K562 (cell line): ENCODE results near the gene PSMD8. TPM values are rescaled to one million over a fixed set of nuclear protein-coding genes. Genes with fewer than 3 reads are reported as not detected.
A peak's percentile ranks its signal among the peaks of the same experiment; 100 is the strongest.

Source experiments
- ATAC-seq: fragments of 200-7000 bp; cut with Tn5 transposase; 3 replicates; pipeline ENCODE4 v1.9.1; 2020; ENCODE audit warnings: moderate library complexity
- BruUV-seq: library from RNA; stranded (reverse); fragments of 400-500 nt; replicated peaks from 2 replicates; lab custom pipeline; 2021; lab: Mats Ljungman, UMichigan
- CTCF ChIA-PET: fragments of 300-600 bp; formaldehyde crosslinking; extraction: SDS; loops from one replicate; lab custom pipeline; 2021; ENCODE audit warnings: low intra/inter-chr PET ratio; lab: Yijun Ruan, JAX
- POLR2A ChIA-PET: fragments of 300-600, 350-650 bp; sonication (Branson Sonifier 250); formaldehyde crosslinking; extraction: SDS; loops from one replicate; lab custom pipeline; 2021; ENCODE audit warnings: antibody characterized with exemption, inconsistent platforms; lab: Yijun Ruan, JAX
- DNase-seq, 4 experiments: peaks; one replicate each; pipeline versions ENCODE4 v3.0.0 to v3.0.0-alpha.2; 2011 to 2018; ENCODE audit warnings: low spot score in 3 of 4, mixed read lengths in 3 of 4; ENCODE audit errors: extremely low read depth in 1 of 4
- FAIRE-seq: peaks from 2 replicates; lab custom pipeline; 2011; peaks lifted over from hg19 to GRCh38; lab: Jason Lieb, UNC
- H2AFZ ChIP-seq: 2 replicates; pipeline ENCODE4 v1.6.0; 2011; ENCODE audit warnings: low read depth, low read length, control low read depth, inconsistent platforms
- H3K27ac ChIP-seq: fragments of 200-600 bp; 3 replicates; pipeline ENCODE4 v1.8.0; 2011; ENCODE audit warnings: low read depth, mild to moderate bottlenecking, control low read depth, inconsistent platforms, low read length, moderate library complexity, mixed read lengths; ENCODE audit errors: extremely low read depth
- H3K27me3 ChIP-seq, 2 experiments: fragments of 300-600 bp in 1 of 2; 2 replicates in 1 of 2; 3 replicates in 1 of 2; pipeline versions ENCODE4 v1.6.0 to v1.8.0; 2011; ENCODE audit warnings: inconsistent platforms in 2 of 2, low read length in 2 of 2, mild to moderate bottlenecking in 1 of 2, mixed read lengths in 1 of 2, moderate library complexity in 1 of 2; ENCODE audit not compliant: control insufficient read depth in 2 of 2, insufficient read depth in 2 of 2
- H3K36me3 ChIP-seq: fragments of 300-600 bp; 3 replicates; pipeline ENCODE4 v1.8.0; 2011; ENCODE audit warnings: mild to moderate bottlenecking, low read length, inconsistent platforms; ENCODE audit not compliant: control insufficient read depth, insufficient read depth
- H3K4me1 ChIP-seq, 2 experiments: fragments of 200-600 bp in 1 of 2; replicated peaks in 1 of 2; 2 replicates in 1 of 2; 3 replicates in 1 of 2; pipeline versions ENCODE4 v1.5.1 to v1.8.0; 2011; ENCODE audit warnings: inconsistent platforms in 2 of 2, low read length in 2 of 2, mild to moderate bottlenecking in 1 of 2, mixed read lengths in 1 of 2, moderate library complexity in 1 of 2; ENCODE audit not compliant: control insufficient read depth in 2 of 2, insufficient read depth in 2 of 2
- H3K4me2 ChIP-seq: 2 replicates; pipeline ENCODE4 v1.6.1; 2011; ENCODE audit warnings: low read length, control low read depth, inconsistent platforms, mixed read lengths; ENCODE audit not compliant: insufficient read depth
- H3K4me3 ChIP-seq: fragments of 200-600 bp; sonication (generic), shearing (Covaris generic); 2 replicates; pipeline ENCODE4 v1.5.1; 2016; ENCODE audit warnings: control low read depth, inconsistent platforms
- H3K79me2 ChIP-seq: fragments of 200-600 bp; 3 replicates; pipeline ENCODE4 v1.8.0; 2011; ENCODE audit warnings: low read length, inconsistent platforms; ENCODE audit not compliant: control insufficient read depth, insufficient read depth
- H3K9ac ChIP-seq, 2 experiments: 2 replicates each; pipeline versions ENCODE4 v1.6.0 to v1.6.1; 2011; ENCODE audit warnings: low read depth in 2 of 2, low read length in 2 of 2, control low read depth in 1 of 2, inconsistent platforms in 1 of 2, mild to moderate bottlenecking in 1 of 2, mixed read lengths in 1 of 2; ENCODE audit not compliant: insufficient read depth in 1 of 2
- H3K9me1 ChIP-seq: one replicate; pipeline ENCODE4 v1.6.0; 2011; ENCODE audit warnings: inconsistent platforms, mild to moderate bottlenecking, low read length, moderate library complexity; ENCODE audit not compliant: control insufficient read depth, insufficient read depth
- H3K9me3 ChIP-seq: replicated peaks from 2 replicates; pipeline ENCODE4 v1.5.1; 2011; ENCODE audit warnings: low read depth, low read length, inconsistent platforms; ENCODE audit not compliant: control insufficient read depth, insufficient read depth
- H4K20me1 ChIP-seq: replicated peaks from 2 replicates; pipeline ENCODE4 v1.6.1; 2011; ENCODE audit warnings: low read length, inconsistent platforms, mixed read lengths; ENCODE audit not compliant: control insufficient read depth, insufficient read depth
- BCL6 ChIP-seq: fragments of 250-450 bp; sonication (Bioruptor Pico); IDR thresholded peaks from 2 replicates; pipeline ENCODE4 v1.4.0; 2020
- GATAD2B ChIP-seq: fragments of 450-650 bp; IDR thresholded peaks from 2 replicates; pipeline ENCODE4 v1.6.1; 2017; ENCODE audit warnings: mild to moderate bottlenecking, borderline replicate concordance
- MIER1 ChIP-seq: fragments of 450-650 bp; IDR thresholded peaks from 2 replicates; pipeline ENCODE4 v1.6.1; 2016; ENCODE audit warnings: antibody characterized with exemption, mild to moderate bottlenecking, low read depth
- RFX5 ChIP-seq: IDR thresholded peaks from 2 replicates; pipeline ENCODE4 v1.6.1; 2011; ENCODE audit warnings: low read depth, mild to moderate bottlenecking, improper control_type of control experiment, low read length
- THAP7 ChIP-seq: fragments of 250-450 bp; sonication (Bioruptor Pico); IDR thresholded peaks from 2 replicates; pipeline ENCODE4 v1.5.0; 2021
- ZNF24 ChIP-seq: fragments of 450-650 bp; IDR thresholded peaks from 2 replicates; pipeline ENCODE4 v1.6.1; 2016
- ZNF586 ChIP-seq: fragments of 450-650 bp; formaldehyde crosslinking; conservative IDR thresholded peaks from 2 replicates; pipeline ENCODE4 v1.4.0; 2020; ENCODE audit warnings: mild to moderate bottlenecking, moderate library complexity
- WGBS: fragments of 100-300 bp; shearing (Covaris generic); methylation state at CpG from one replicate; pipeline ENCODE4 v1.1.6; 2016; ENCODE audit warnings: low coverage, mixed read lengths; ENCODE audit not compliant: insufficient coverage; ENCODE audit errors: missing lambda C conversion rate; 5-methylcytosine and 5-hydroxymethylcytosine counted together
- in situ Hi-C: fragments of 300-500 bp; cut with MboI; formaldehyde crosslinking; loops from 4 replicates; pipeline ENCODE4 v1.15.0; 2018; ENCODE audit warnings: inconsistent platforms, mixed read lengths
- intact Hi-C: fragments of 100-400 bp; cut with micrococcal nuclease; formaldehyde crosslinking; loops from 2 replicates; pipeline ENCODE4 v1.14.2; 2022
- polyA plus RNA-seq, 8 experiments: library from polyadenylated mRNA; depleted of rRNA in 4 of 8; stranded (reverse) in 5 of 8; unstranded in 3 of 8; fragments of >200 nt; fragmentation: Nextera tagmentation in 2 of 8; fragmentation: Illumina TruSeq in 1 of 8; extraction: Ambion mirVana in 2 of 8; extraction: Trizol in 1 of 8; gene quantifications; 2 replicates each; pipeline versions ENCODE4 v1.2.1 to v1.2.3, GENCODE V29; 2011 to 2014; ENCODE audit warnings: inconsistent platforms in 1 of 8, missing spikeins in 1 of 8
- total RNA-seq, 7 experiments: library from RNA; depleted of rRNA in 6 of 7; stranded (reverse); fragments of >200 nt in 6 of 7; fragmentation: Illumina TruSeq in 2 of 7; extraction: Trizol in 2 of 7; gene quantifications; 2 replicates each; pipeline versions ENCODE4 v1.2.1 to v1.2.3, GENCODE V29; 2011 to 2021; ENCODE audit warnings: low replicate concordance in 1 of 7

The PSMD8 gene
- total and polyA plus RNA-seq, 9 of the 15 experiments (the other 6 are each of a cell fraction or from before 2014, with no cell fraction given), result 130 to 583 (median 315) TPM

GRCh38 chr19:38367041-38367440, 7.3 kb upstream of the PSMD8 start:
- POLR2A ChIA-PET, result no interaction called here
- Histone ChIP-seq H3K36me3 (no peaks in the 10 kb centered on the region), H3K4me3 (no peak overlapping the region), H3K79me2 (no peaks in the 10 kb centered on the region), H3K4me2 (no peak overlapping the region), H2AFZ (peak overlapping the region; percentile 40; the same call in 1 of the 2 replicates), H3K27me3 (no peaks in the 10 kb centered on the region), H3K4me1 (peaks cover 11 to 18% of the 10 kb centered on the region in 2 experiments; a peak in 4 of 5 replicates), H4K20me1 (no peaks in the 10 kb centered on the region), H3K9me3 (no peaks in the 10 kb centered on the region), H3K27ac (no peak overlapping the region), H3K9me1 (no peaks in the 10 kb centered on the region), H3K9ac (no peak overlapping the region)
- no peak for TF ChIP-seq GATAD2B
- TF ChIP-seq ZNF586, result no peak
- TF ChIP-seq BCL6 (CRISPR knock-in tag), result no peak
- TF ChIP-seq MIER1, result no peak
- TF ChIP-seq RFX5, result no peak
- 65% methylated on average over 6 of the region's 12 CpGs for WGBS
- BruUV-seq, result no TSS peak
- DNase-seq, result no peak
- in situ Hi-C loops, result no loop called here
- CTCF ChIA-PET, result no interaction called here
- no peak for FAIRE-seq
- ATAC-seq, result no peak
- intact Hi-C loops, result no loop called here

- WGBS, result 42% methylated on average over 2 of the region's 2 CpGs
- H3K79me2 ChIP-seq, result peaks cover under 1% of the 10 kb centered on the region; the same call in 2 of the 3 replicates
- no peaks in the 10 kb centered on the region for H3K36me3 ChIP-seq
- no peak overlapping the region for H2AFZ ChIP-seq
- no TSS peak for BruUV-seq
- ChIA-PET POLR2A (interaction anchor here (0.6 kb wide), 1 partner anchor 76 kb away, joined by 3 read pairs; no protein-coding TSS in a partner anchor), CTCF (no interaction called here)
- no peak overlapping the region for H3K27ac ChIP-seq
- H4K20me1 ChIP-seq, result no peaks in the 10 kb centered on the region
- FAIRE-seq (no peak), ATAC-seq (no peak), DNase-seq (no peak)
- TF ChIP-seq THAP7 (CRISPR knock-in tag) (no peak), ZNF24 (peak; percentile 74)
- H3K4me3 ChIP-seq, result no peak overlapping the region
- H3K9me3 ChIP-seq, result no peaks in the 10 kb centered on the region; the same call in 1 of the 2 replicates
- in situ Hi-C loops (no loop called here), intact Hi-C loops (no loop called here)
- peaks cover 9 to 10% of the 10 kb centered on the region in 2 experiments; a peak in 4 of 5 replicates for H3K4me1 ChIP-seq
- no peak overlapping the region for H3K4me2 ChIP-seq
- H3K9ac ChIP-seq, result no peak overlapping the region
- H3K9me1 ChIP-seq, result no peaks in the 10 kb centered on the region
- no peaks in the 10 kb centered on the region for H3K27me3 ChIP-seq
These were observed 4.8 kb upstream of the PSMD8 start for GRCh38 chr19:38369584-38369983.
